ENCODE measurements around the gene HLA-A.

Gene HLA-A

GRCh38 chr6:29984232-29984631 is 41.9 kb downstream of the HLA-A start:
- Mint-ChIP-seq H3K36me3 (ENCODE audit: low read depth) (no peaks in the 10 kb centered on the region), H3K4me1 (no peaks in the 10 kb centered on the region), H3K4me3 (no peak overlapping the region), H3K9me3 (no peaks in the 10 kb centered on the region), H3K27ac (no peak overlapping the region), H3K27me3 (ENCODE audit: low read depth) (peaks cover 3% of the 10 kb centered on the region)
- TF ChIP-seq, protein P1, sequence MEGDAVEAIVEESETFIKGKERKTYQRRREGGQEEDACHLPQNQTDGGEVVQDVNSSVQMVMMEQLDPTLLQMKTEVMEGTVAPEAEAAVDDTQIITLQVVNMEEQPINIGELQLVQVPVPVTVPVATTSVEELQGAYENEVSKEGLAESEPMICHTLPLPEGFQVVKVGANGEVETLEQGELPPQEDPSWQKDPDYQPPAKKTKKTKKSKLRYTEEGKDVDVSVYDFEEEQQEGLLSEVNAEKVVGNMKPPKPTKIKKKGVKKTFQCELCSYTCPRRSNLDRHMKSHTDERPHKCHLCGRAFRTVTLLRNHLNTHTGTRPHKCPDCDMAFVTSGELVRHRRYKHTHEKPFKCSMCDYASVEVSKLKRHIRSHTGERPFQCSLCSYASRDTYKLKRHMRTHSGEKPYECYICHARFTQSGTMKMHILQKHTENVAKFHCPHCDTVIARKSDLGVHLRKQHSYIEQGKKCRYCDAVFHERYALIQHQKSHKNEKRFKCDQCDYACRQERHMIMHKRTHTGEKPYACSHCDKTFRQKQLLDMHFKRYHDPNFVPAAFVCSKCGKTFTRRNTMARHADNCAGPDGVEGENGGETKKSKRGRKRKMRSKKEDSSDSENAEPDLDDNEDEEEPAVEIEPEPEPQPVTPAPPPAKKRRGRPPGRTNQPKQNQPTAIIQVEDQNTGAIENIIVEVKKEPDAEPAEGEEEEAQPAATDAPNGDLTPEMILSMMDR (IDR thresholded peaks at IDR 0.05; ENCODE audit: unreplicated experiment in 3 of 3): no peak

DNA sequence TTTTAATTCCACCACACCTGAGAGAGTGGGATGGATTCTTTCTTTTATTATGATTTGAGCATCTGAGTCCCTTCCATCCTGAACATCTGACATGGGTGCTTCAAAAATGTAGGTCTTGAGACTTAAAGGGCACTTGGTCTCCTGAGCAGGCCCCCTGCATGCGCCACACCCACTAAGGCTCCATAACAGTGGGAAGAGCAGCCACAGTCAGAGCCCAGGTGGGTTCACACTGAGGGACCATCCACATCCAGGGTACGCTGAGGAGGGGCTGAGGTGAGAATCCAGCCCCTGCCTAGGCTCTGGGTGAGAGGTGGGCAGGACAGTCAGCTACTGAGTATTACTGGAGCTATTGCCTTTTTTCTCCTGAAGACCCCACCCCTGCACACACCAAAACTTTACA is 42.7 kb downstream of the HLA-A start:
- H3K4me3 Mint-ChIP-seq: no peak overlapping the region
- H3K4me1 Mint-ChIP-seq: no peaks in the 10 kb centered on the region
- H3K27ac Mint-ChIP-seq: no peak overlapping the region
- TF ChIP-seq, protein P1 (IDR thresholded peaks at IDR 0.05; ENCODE audit: unreplicated experiment in 3 of 3): no peak
- no peaks in the 10 kb centered on the region for H3K9me3 Mint-ChIP-seq
- H3K27me3 Mint-ChIP-seq (ENCODE audit: low read depth): peaks cover 3% of the 10 kb centered on the region
- H3K36me3 Mint-ChIP-seq (ENCODE audit: low read depth): no peaks in the 10 kb centered on the region

DNA sequence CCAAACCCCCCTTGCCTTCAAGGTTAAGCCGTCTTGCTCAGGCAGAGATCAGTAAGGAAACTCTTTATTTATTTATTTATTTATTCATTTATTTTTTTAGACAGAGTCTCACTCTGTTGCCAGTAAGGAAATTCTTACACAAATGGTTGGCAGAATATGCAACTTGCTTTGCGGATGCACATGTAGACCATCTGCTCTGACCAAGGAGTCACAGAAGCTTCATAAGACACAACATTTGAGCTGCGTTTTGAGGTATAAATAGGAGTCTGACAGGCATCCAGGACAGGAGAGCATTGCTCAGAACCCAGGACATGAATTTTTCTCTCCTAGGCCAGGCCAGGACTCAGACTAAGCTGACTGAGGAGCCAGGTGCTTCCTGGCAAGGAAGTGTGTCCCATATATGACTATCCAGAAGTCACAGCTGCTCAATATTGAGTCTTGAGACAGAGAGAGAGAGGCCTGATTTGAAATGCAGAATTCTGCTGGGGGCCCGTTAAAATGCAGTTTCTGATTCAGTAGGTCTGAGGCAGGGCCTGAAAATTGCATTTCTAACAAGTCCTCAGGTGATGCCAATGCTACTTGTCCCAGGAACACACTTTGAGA is 43.9 kb downstream of the HLA-A start:
- Mint-ChIP-seq H3K4me3 (no peak overlapping the region), H3K9me3 (no peaks in the 10 kb centered on the region), H3K27ac (no peak overlapping the region), H3K27me3 (ENCODE audit: low read depth) (peaks cover 3% of the 10 kb centered on the region), H3K36me3 (ENCODE audit: low read depth) (no peaks in the 10 kb centered on the region), H3K4me1 (no peaks in the 10 kb centered on the region)
- TF ChIP-seq, protein P1 (IDR thresholded peaks at IDR 0.05; ENCODE audit: unreplicated experiment in 3 of 3): no peak

DNA sequence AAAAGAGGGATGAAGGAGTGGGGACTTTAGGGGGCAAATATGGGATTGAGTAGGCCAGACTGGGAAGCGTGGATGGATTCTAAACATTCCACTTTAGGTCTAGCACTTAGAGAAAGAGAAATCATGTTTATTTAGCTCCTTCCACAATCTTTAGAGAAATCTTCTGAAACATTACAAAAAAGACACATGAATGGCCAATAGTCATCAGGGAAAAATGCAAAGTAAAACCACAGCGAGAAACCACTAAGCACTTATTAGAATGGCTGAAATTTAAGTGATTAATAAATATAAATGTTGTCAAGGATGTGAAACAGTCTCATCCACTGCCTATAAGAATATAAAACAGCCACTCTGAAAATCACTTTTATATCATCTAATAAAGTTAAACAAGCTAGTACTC is 46.9 kb downstream of the HLA-A start:
- Mint-ChIP-seq H3K36me3 (ENCODE audit: low read depth) (no peaks in the 10 kb centered on the region), H3K9me3 (no peaks in the 10 kb centered on the region), H3K27ac (no peak overlapping the region), H3K27me3 (ENCODE audit: low read depth) (peaks cover 3% of the 10 kb centered on the region), H3K4me3 (no peak overlapping the region), H3K4me1 (no peaks in the 10 kb centered on the region)
- TF ChIP-seq, protein P1 (IDR thresholded peaks at IDR 0.05; ENCODE audit: unreplicated experiment in 3 of 3): no peak

GRCh38 chr6:29990931-29991330 is 48.6 kb downstream of the HLA-A start:
- TF ChIP-seq, protein P1 (IDR thresholded peaks at IDR 0.05; ENCODE audit: unreplicated experiment in 3 of 3): no peak
- Mint-ChIP-seq H3K4me1 (no peaks in the 10 kb centered on the region), H3K9me3 (no peaks in the 10 kb centered on the region), H3K4me3 (no peak overlapping the region), H3K27me3 (ENCODE audit: low read depth) (peaks cover 3% of the 10 kb centered on the region), H3K36me3 (ENCODE audit: low read depth) (no peaks in the 10 kb centered on the region), H3K27ac (no peak overlapping the region)

- no peaks in the 10 kb centered on the region for H3K36me3 Mint-ChIP-seq (ENCODE audit: low read depth)
- H3K27me3 Mint-ChIP-seq (ENCODE audit: low read depth): peaks cover 3% of the 10 kb centered on the region
- no peak overlapping the region for H3K4me3 Mint-ChIP-seq
- no peaks in the 10 kb centered on the region for H3K4me1 Mint-ChIP-seq
- no peak overlapping the region for H3K27ac Mint-ChIP-seq
- TF ChIP-seq, protein P1 (IDR thresholded peaks at IDR 0.05; ENCODE audit: unreplicated experiment in 3 of 3): no peak
- no peaks in the 10 kb centered on the region for H3K9me3 Mint-ChIP-seq
Observed at GRCh38 chr6:29992807-29993206, 50.5 kb downstream of the HLA-A start.
